Endothelial cell of umbilical vein (primary cell): ENCODE results near the gene CCDC85C. TPM values are rescaled to one million over a fixed set of nuclear protein-coding genes. Genes with fewer than 3 reads are reported as not detected.

Source experiments
- Bru-seq: library from RNA; stranded (reverse); fragments of 400-500 nt; gene quantifications from one replicate; lab custom pipeline; 2021; lab: Mats Ljungman, UMichigan
- BruChase-seq, 2 experiments: library from RNA; stranded (reverse); fragments of 400-500 nt; gene quantifications; one replicate each; lab custom pipeline; 2021; lab: Mats Ljungman, UMichigan
- BruUV-seq: library from RNA; stranded (reverse); fragments of 400-500 nt; replicated peaks from 2 replicates; lab custom pipeline; 2021; lab: Mats Ljungman, UMichigan
- CTCF ChIA-PET: fragments of 300-600, 350-600 bp; sonication (Branson Sonifier 250); formaldehyde crosslinking; loops from one replicate; lab custom pipeline; 2021; ENCODE audit warnings: antibody characterized with exemption, inconsistent platforms; lab: Charles Lee
- POLR2A ChIA-PET: fragments of 300-600, 350-600 bp; sonication (Branson Sonifier 250); formaldehyde crosslinking; loops from one replicate; lab custom pipeline; 2021; ENCODE audit warnings: antibody characterized with exemption, inconsistent platforms; lab: Charles Lee
- DNase-seq: peaks from one replicate; pipeline ENCODE4 v3.0.0-alpha.2; 2011; ENCODE audit warnings: low read depth, low spot score
- FAIRE-seq: peaks from 2 replicates; lab custom pipeline; 2011; peaks lifted over from hg19 to GRCh38; lab: Jason Lieb, UNC
- H2AFZ ChIP-seq: 2 replicates; pipeline ENCODE4 v1.6.0; 2012; ENCODE audit warnings: low read depth, low read length, control low read depth, inconsistent platforms
- H3K27ac ChIP-seq: 2 replicates; pipeline ENCODE4 v1.5.1; 2011; ENCODE audit warnings: low read depth, mild to moderate bottlenecking, control low read depth, low read length, moderate library complexity; ENCODE audit not compliant: insufficient read depth
- H3K27me3 ChIP-seq, 2 experiments: 2 replicates each; pipeline versions ENCODE4 v1.6.0 to v1.6.1; 2011; ENCODE audit warnings: low read length in 2 of 2, mixed read lengths in 1 of 2; ENCODE audit not compliant: control insufficient read depth in 2 of 2, insufficient read depth in 2 of 2
- H3K36me3 ChIP-seq, 2 experiments: 2 replicates in 1 of 2; 3 replicates in 1 of 2; pipeline ENCODE4 v1.5.1; 2011; ENCODE audit warnings: low read length in 2 of 2, mild to moderate bottlenecking in 1 of 2, moderate library complexity in 1 of 2; ENCODE audit not compliant: control insufficient read depth in 2 of 2, insufficient read depth in 2 of 2; ENCODE audit errors: extremely low read depth in 1 of 2
- H3K4me1 ChIP-seq: 3 replicates; pipeline ENCODE4 v1.5.1; 2011; ENCODE audit warnings: mild to moderate bottlenecking, low read length; ENCODE audit not compliant: control insufficient read depth, insufficient read depth; ENCODE audit errors: extremely low read depth
- H3K4me2 ChIP-seq: 2 replicates; pipeline ENCODE4 v1.6.1; 2011; ENCODE audit warnings: low read length, control low read depth, mixed read lengths; ENCODE audit not compliant: insufficient read depth
- H3K4me3 ChIP-seq, 3 experiments: fragments of 200-600 bp in 1 of 3; sonication (generic), shearing (Covaris generic) in 1 of 3; replicated peaks in 1 of 3; 2 replicates each; pipeline ENCODE4 v1.5.1; 2011 to 2016; ENCODE audit warnings: control low read depth in 3 of 3, low read length in 3 of 3, mild to moderate bottlenecking in 2 of 3, inconsistent platforms in 1 of 3, low read depth in 1 of 3, moderate library complexity in 1 of 3; ENCODE audit not compliant: insufficient read depth in 1 of 3
- H3K79me2 ChIP-seq: 2 replicates; pipeline ENCODE4 v1.6.0; 2012; ENCODE audit warnings: low read length, inconsistent platforms; ENCODE audit not compliant: control insufficient read depth, insufficient read depth
- H3K9ac ChIP-seq: replicated peaks from 2 replicates; pipeline ENCODE3; 2011; ENCODE audit warnings: low read length, control low read depth; ENCODE audit not compliant: insufficient read depth; ENCODE audit errors: extremely low read depth
- H3K9me1 ChIP-seq: replicated peaks from 3 replicates; pipeline ENCODE4 v1.6.0; 2011; ENCODE audit warnings: mild to moderate bottlenecking, low read length; ENCODE audit not compliant: control insufficient read depth, insufficient read depth; ENCODE audit errors: extremely low read depth
- H3K9me3 ChIP-seq: replicated peaks from 2 replicates; pipeline ENCODE4 v1.5.1; 2012; ENCODE audit warnings: low read length, inconsistent platforms; ENCODE audit not compliant: control insufficient read depth, insufficient read depth
- H4K20me1 ChIP-seq: replicated peaks from 2 replicates; pipeline ENCODE3; 2011; ENCODE audit warnings: mild to moderate bottlenecking, low read length; ENCODE audit not compliant: control insufficient read depth, insufficient read depth; ENCODE audit errors: extremely low read depth
- EZH2 ChIP-seq: IDR thresholded peaks from 2 replicates; pipeline ENCODE4 v1.6.1; 2012; ENCODE audit warnings: borderline replicate concordance, low read depth, mild to moderate bottlenecking, moderate library complexity, low read length, inconsistent platforms; ENCODE audit not compliant: severe bottlenecking
- FOS ChIP-seq: IDR thresholded peaks from 2 replicates; pipeline ENCODE4 v1.6.1; 2011; ENCODE audit warnings: mild to moderate bottlenecking, low read length, moderate library complexity, borderline replicate concordance; ENCODE audit not compliant: insufficient read depth
- MAX ChIP-seq: IDR thresholded peaks from 2 replicates; pipeline ENCODE4 v1.6.1; 2011; ENCODE audit not compliant: insufficient read depth, insufficient read length
- MYC ChIP-seq: IDR thresholded peaks from one replicate; pipeline ENCODE4 v1.6.1; 2011; ENCODE audit warnings: mild to moderate bottlenecking, low read depth, low read length
- dilution Hi-C: fragments of 300-500 bp; cut with MboI; formaldehyde crosslinking; loops from one replicate; pipeline ENCODE4 v1.15.0; 2019; ENCODE audit warnings: low sequenced_read_pairs; ENCODE audit not compliant: extremely low pct_ligation_motif_present
- intact Hi-C: fragments of 100-400 bp; cut with micrococcal nuclease; formaldehyde crosslinking; loops from one replicate; pipeline ENCODE4 v1.10.0; 2022
- long read RNA-seq: library from polyadenylated mRNA; stranded (forward); transcript quantifications from one replicate; pipeline ENCODE4 v2.0.0, GENCODE V29; 2021
- polyA minus RNA-seq, 3 experiments: library from RNA; depleted of rRNA, polyadenylated mRNA; stranded (reverse); fragments of >200 nt; gene quantifications; 1 replicate in 1 of 3; 2 replicates in 2 of 3; pipeline ENCODE4 v1.2.3, GENCODE V29; 2011
- polyA plus RNA-seq, 4 experiments: library from polyadenylated mRNA; depleted of rRNA in 3 of 4; stranded (reverse) in 3 of 4; unstranded in 1 of 4; fragments of >200 nt; gene quantifications; 2 replicates each; pipeline versions ENCODE4 v1.2.1 to v1.2.3, GENCODE V29; 2011 to 2012; ENCODE audit warnings: missing spikeins in 1 of 4
- total RNA-seq: library from RNA; stranded (reverse); gene quantifications from 2 replicates; pipeline ENCODE4 v1.2.3, GENCODE V29; 2021

CCDC85C gene
- total RNA-seq = 17.8 and 22.2 TPM in 2 replicates
- polyA plus RNA-seq = 6.5 and 7.5 TPM in 2 replicates
- 8.3 and 10.0 TPM in 2 replicates for polyA plus RNA-seq (2011; cell fraction: cytosol; rRNA removed)
- 8.3 and 9.3 TPM in 2 replicates for polyA plus RNA-seq (2011; cell fraction: nucleus; rRNA removed)
- polyA plus RNA-seq (2012) = 9.1 and 9.5 TPM in 2 replicates
- 13.6 and 14.0 TPM in 2 replicates for polyA minus RNA-seq
- 29.1 TPM for polyA minus RNA-seq (2011; cell fraction: cytosol; rRNA and poly(A)+ RNA removed)
- polyA minus RNA-seq (2011; cell fraction: nucleus; rRNA and poly(A)+ RNA removed) = 4.2 and 5.7 TPM in 2 replicates
- Bru-seq, nascent RNA = percentile 44 among the genes with signal in this experiment
- percentile 52 among the genes with signal in this experiment for BruChase-seq, experiment 1, labeled RNA remaining after a 6-hour chase
- BruChase-seq, experiment 2, labeled RNA remaining after a 2-hour chase = percentile 46 among the genes with signal in this experiment
- long read RNA-seq, full-length matches to known transcripts = 9 of 25 reads
- long read RNA-seq, partial matches to known transcripts = 0 of 25 reads
- long read RNA-seq, other reads (novel, unspliced or antisense) = 16 of 25 reads

GRCh38 chr14:99603471-99604277, at the start of gene CCDC85C:
TSS of gene CCDC85C (minus strand) at chr14:99604207. CDS start at chr14:99603959, 248 bp downstream.
- peak within 1 kb of the TSS; percentile 45 to 81 (median 78) for H3K4me3 ChIP-seq
- peak within 1 kb of the TSS; percentile 60 for H3K27ac ChIP-seq
- no peaks in the 10 kb centered on the region for H3K79me2 ChIP-seq
- peak within 1 kb of the TSS; percentile 57 for H3K4me2 ChIP-seq
- no peak for TF ChIP-seq FOS
- TF ChIP-seq MYC = no peak
- peak; percentile 80 for TF ChIP-seq MAX
- TF ChIP-seq EZH2 = peak; percentile 97
- H3K4me1 ChIP-seq = peaks cover 26% of the 10 kb centered on the region
- no peak for FAIRE-seq
- peak; percentile 57 for DNase-seq
- H3K36me3 ChIP-seq = no peaks in the 10 kb centered on the region
- no TSS peak for BruUV-seq
- POLR2A ChIA-PET = interaction anchor here (0.6 to 0.7 kb wide), 2 partner anchors 25 to 70 kb away, joined by 3 to 9 read pairs; no protein-coding TSS in a partner anchor
- H2AFZ ChIP-seq = peak within 1 kb of the TSS; percentile 68
- H3K27me3 ChIP-seq = peaks cover 0 to 5% of the 10 kb centered on the region in 2 experiments
- no peaks in the 10 kb centered on the region for H4K20me1 ChIP-seq
- CTCF ChIA-PET = interaction anchor here (0.9 to 8.0 kb wide), 16 partner anchors 10 to 92 kb away, joined by 3 to 61 read pairs (median 5); no protein-coding TSS in a partner anchor
- intact Hi-C loops = loop anchor here (1.0 to 5.0 kb wide), 3 partner anchors 17 to 149 kb away; no protein-coding TSS in a partner anchor
- H3K9me3 ChIP-seq = no peaks in the 10 kb centered on the region
- H3K9ac ChIP-seq = peak within 1 kb of the TSS; percentile 73
- H3K9me1 ChIP-seq = no peaks in the 10 kb centered on the region
- dilution Hi-C loops = no loop called here
